Muscle layer of colon (tissue), 2 donors: ENCODE results near the gene PEX14.

Experiments used
- H3K27ac ChIP-seq: one replicate; pipeline ENCODE4 v1.7.0; 2013; ENCODE audit warnings: low read depth, mild to moderate bottlenecking, low read length, moderate library complexity
- H3K27me3 ChIP-seq, 2 donors: one replicate each; pipeline ENCODE4 v1.7.0; 2013; ENCODE audit warnings: low read length in 2 of 2, mild to moderate bottlenecking in 2 of 2; ENCODE audit not compliant: insufficient read depth in 2 of 2, control insufficient read depth in 1 of 2
- H3K36me3 ChIP-seq: one replicate; pipeline ENCODE4 v1.7.0; 2013; ENCODE audit warnings: mild to moderate bottlenecking, low read length; ENCODE audit not compliant: insufficient read depth
- H3K4me1 ChIP-seq: one replicate; pipeline ENCODE4 v1.7.0; 2013; ENCODE audit warnings: mild to moderate bottlenecking, low read length; ENCODE audit not compliant: insufficient read depth
- H3K4me3 ChIP-seq, 2 donors: one replicate each; pipeline ENCODE4 v1.7.0; 2013; ENCODE audit warnings: low read length in 2 of 2, low read depth in 1 of 2, mild to moderate bottlenecking in 1 of 2, moderate library complexity in 1 of 2
- H3K9ac ChIP-seq: one replicate; pipeline ENCODE4 v1.7.0; 2013; ENCODE audit warnings: low read length
- H3K9me3 ChIP-seq: one replicate; pipeline ENCODE4 v1.7.0; 2013; ENCODE audit warnings: mild to moderate bottlenecking, low read length
- donor health status: abdominal sarcoma.
- donor health status: Adenocarcinoma of cecum.

Gene PEX14

DNA sequence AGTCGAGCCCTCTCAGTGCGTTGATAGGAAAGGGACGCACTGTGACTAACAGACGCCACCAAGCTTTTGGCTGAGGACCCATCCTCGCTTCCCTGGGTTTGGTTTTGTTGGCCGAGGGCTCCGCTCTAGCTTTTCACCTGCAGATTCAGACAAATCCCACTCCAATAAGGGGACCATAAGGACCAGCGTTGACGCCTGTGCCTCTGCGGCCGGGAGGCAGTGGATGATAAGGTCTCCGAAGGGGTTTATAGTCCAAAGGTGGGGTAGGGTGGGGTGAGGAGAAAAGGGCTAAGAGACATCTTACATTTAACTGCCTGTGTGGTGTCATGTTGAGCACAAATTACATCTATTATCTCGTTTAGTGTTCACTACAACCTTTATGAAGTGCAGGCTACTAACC, 760 bp downstream of the PEX14 start:
- Histone ChIP-seq H3K9ac (peak overlapping the region; percentile 77), H3K9me3 (no peaks in the 10 kb centered on the region), H3K4me3 (peak overlapping the region; percentile 88 to 90), H3K27ac (peak overlapping the region; percentile 41), H3K36me3 (no peaks in the 10 kb centered on the region), H3K4me1 (peaks cover 21% of the 10 kb centered on the region), H3K27me3 (no peaks in the 10 kb centered on the region)

DNA sequence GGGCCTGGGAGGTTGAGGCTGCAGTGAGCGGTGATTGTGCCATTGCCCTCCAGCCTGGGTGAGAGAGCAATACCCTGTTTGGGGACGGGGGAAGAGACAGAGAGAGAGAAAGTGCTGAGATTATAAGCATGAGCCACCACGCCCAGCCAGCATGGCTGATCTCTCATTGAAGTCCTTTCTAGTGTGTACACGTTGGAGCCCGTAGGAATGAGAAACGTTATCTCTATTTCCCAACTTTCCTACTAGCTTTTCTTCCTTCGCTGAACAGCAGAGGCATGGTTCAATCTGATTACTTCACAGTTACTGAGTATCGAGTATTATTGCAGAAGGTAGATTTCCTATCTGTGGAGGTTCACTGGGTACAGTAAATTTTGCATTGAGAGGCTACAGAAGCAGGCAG, 4.5 kb downstream of the PEX14 start:
- H3K36me3 ChIP-seq: no peaks in the 10 kb centered on the region
- no peak overlapping the region for H3K9ac ChIP-seq
- H3K27ac ChIP-seq: no peak overlapping the region

DNA sequence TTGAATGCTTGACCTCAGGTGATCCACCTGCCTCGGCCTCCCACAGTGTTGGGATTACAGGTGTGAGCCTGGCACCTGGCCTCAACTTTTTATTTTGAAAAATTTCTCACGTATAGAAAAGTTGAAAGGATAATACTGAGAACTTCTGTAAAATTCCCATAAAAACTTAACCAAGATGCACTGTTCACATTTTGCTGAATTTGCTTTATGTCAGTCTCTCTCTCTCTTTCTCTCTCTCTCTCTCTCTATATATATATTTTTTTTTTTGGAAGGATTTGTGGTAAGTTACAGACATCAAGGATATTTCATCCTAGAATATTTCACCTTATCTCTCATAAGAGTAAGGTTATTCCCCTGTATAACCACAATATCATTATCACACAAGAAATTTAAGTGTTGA, 5.9 kb downstream of the PEX14 start:
- H3K4me1 ChIP-seq: peaks cover 11% of the 10 kb centered on the region
- H3K9me3 ChIP-seq: no peaks in the 10 kb centered on the region
- H3K4me3 ChIP-seq: no peak overlapping the region
- no peak overlapping the region for H3K27ac ChIP-seq
- no peak overlapping the region for H3K9ac ChIP-seq
- no peaks in the 10 kb centered on the region for H3K36me3 ChIP-seq
- no peaks in the 10 kb centered on the region for H3K27me3 ChIP-seq

More for the DNA sequence above, 4.5 kb downstream of the PEX14 start:
- Histone ChIP-seq H3K4me1 (peaks cover 11% of the 10 kb centered on the region), H3K4me3 (no peak overlapping the region), H3K9me3 (no peaks in the 10 kb centered on the region), H3K27me3 (no peaks in the 10 kb centered on the region)

DNA sequence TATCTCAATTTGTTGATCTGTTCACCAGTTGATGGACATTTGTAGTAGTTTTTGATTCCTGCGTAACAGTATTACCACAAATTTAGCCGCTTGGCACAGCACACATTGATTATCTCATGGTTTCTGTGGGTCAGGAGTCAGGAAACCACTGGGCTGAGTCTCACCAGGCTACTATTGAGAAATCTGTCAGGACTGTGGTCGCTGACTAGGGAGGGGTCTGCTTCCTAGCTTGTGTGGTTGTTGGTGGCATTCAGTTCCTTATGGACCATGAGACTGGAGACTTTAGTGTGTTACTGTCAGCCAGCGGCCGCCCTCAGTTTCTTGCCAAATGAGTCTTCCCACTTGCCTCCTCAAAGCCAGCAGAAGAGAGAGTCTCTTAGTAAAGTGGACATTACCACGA, 9.8 kb downstream of the PEX14 start:
- Histone ChIP-seq H3K27ac (no peak overlapping the region), H3K4me3 (no peak overlapping the region), H3K4me1 (no peaks in the 10 kb centered on the region), H3K27me3 (no peaks in the 10 kb centered on the region), H3K9ac (no peak overlapping the region), H3K36me3 (no peaks in the 10 kb centered on the region), H3K9me3 (no peaks in the 10 kb centered on the region)

DNA sequence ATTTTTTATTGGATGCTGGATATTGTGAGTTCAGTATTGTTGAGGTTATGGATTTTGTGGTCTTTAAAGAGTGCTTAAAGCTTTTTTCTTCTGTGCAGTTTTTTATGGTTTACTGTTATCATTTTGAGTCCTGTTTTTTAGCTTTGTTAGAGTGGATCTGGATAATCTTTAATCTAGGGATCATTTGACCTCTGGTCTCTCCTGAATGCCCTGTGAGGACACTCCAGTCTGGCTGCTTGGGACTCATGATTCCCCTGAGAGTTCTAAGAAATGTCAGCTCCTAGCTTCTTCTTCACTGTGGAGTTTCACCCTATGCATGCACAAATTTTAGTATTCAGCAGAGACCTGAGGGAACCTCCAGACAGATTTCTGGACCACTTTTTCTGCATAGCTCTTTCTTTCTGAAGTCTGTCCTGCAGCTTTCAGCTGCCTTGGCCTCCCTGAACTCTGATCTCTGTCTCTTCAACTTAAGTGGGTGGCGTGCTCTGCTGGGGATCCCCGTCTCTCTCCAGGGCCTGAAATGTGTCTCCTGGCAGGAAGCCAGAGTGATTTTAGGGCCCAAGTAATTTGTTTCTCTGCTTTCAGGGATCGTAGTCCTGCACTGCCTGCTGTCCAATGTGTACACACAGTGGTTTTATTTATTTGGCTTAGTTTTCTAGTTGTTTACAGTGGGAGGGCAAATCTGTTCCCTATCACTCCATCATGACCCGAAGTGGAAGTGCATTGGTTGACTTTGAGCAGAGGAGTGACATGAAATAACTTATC, 14.7 kb downstream of the PEX14 start:
- H3K4me1 ChIP-seq: peaks cover 2% of the 10 kb centered on the region
- no peaks in the 10 kb centered on the region for H3K9me3 ChIP-seq
- no peak overlapping the region for H3K4me3 ChIP-seq
- no peak overlapping the region for H3K9ac ChIP-seq
- no peaks in the 10 kb centered on the region for H3K27me3 ChIP-seq
- H3K36me3 ChIP-seq: no peaks in the 10 kb centered on the region
- no peak overlapping the region for H3K27ac ChIP-seq

DNA sequence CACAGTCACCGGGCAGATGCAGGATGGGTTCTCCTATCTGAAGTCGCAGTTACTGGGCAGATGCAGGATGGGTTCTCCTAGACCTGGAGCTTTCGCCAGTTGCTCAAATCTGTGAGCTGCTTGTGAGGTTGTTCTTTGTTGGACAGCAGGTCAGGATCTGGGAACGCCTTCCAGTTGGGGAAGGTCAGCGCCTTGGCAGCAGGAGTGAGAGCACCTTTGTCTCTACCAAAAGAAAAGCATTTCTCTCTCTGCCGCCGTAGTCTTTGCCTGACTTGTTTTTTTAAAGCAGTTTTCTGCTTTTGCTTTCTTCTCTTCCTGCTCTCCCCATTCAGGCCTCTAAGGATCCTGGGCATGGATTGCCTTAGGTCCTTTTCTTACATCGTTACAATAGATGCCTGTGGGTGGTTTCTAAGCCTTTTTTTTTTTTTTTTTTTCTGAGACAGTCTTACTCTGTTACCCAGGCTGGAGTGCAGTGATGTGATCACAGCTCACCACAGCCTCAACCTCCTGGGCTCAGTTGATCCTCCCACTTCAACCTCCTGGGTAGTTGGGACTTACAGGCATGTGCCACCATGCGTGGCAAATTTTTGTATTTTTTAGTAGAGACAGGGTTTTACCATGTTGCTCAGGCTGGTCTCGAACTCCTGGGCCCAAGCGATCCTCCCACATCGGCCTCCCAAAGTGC, 15.7 kb downstream of the PEX14 start:
- H3K9me3 ChIP-seq: no peaks in the 10 kb centered on the region

DNA sequence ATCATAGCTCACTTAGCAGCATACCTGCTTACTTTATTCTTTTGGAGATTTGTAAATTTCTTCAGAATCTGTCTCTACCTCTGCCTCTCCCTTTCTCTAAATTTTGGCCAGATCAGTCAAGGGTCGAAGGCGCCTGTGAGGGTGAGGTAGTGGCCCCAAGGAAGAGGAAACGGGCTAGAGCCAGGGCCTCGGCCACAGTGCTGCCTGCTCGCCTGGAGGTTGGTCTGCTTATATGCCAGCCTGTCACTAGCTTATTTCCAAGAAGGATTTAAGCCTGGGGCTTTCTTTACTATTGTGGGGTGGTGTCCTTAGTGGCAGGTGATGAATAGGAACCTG, 19.6 kb downstream of the PEX14 start:
- H3K9me3 ChIP-seq: no peaks in the 10 kb centered on the region
- H3K27ac ChIP-seq: no peak overlapping the region
- H3K9ac ChIP-seq: no peak overlapping the region
- peaks cover 6% of the 10 kb centered on the region for H3K36me3 ChIP-seq
- peaks cover 13% of the 10 kb centered on the region for H3K4me1 ChIP-seq
- no peak overlapping the region for H3K4me3 ChIP-seq
- H3K27me3 ChIP-seq: no peaks in the 10 kb centered on the region

More for the DNA sequence above, 15.7 kb downstream of the PEX14 start:
- H3K4me1 ChIP-seq: peaks cover 12% of the 10 kb centered on the region
- H3K27me3 ChIP-seq: no peaks in the 10 kb centered on the region
- no peak overlapping the region for H3K9ac ChIP-seq
- no peaks in the 10 kb centered on the region for H3K36me3 ChIP-seq
- no peak overlapping the region for H3K4me3 ChIP-seq
- no peak overlapping the region for H3K27ac ChIP-seq

DNA sequence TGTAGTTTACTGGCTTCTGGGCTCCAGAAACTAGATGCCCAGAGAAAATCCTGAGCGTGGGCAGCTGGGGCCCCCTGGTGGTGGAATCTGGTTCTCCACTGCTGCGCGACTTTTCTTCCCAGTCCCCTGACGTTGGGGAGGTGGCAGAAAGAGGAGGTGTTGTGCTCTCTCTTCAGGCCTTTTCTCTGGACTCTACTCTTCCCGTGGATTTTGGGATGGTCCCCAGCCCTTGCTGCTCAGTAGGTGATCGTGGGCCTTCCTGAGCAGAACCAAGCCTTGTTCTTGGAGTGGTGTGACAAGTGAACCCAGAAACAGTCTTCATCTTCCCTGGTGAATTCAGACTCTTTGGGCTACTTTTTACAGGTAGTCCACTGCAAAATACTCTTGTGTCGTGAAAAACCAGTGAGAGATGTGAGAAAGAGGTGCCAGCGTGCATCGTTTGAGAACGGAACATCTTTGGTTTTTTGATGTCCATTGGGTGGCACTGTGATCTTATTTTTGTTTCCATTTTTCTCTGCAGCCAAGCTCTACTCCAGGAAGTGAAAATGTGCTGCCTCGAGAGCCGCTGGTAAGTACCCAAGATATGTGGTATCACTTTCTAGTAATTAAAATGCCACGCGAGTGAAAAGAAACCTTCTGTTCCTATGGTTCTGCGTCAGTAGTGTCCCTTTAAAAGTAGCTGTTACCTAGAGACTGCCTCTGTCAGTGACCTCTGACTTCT, 20.2 kb downstream of the PEX14 start:
- Histone ChIP-seq H3K36me3 (peaks cover 6% of the 10 kb centered on the region), H3K9me3 (no peaks in the 10 kb centered on the region), H3K27ac (peak overlapping the region; percentile 30), H3K4me3 (peak overlapping the region in 1 of 2 donors; percentile 63), H3K27me3 (no peaks in the 10 kb centered on the region), H3K9ac (peak overlapping the region; percentile 3), H3K4me1 (peaks cover 13% of the 10 kb centered on the region)

DNA sequence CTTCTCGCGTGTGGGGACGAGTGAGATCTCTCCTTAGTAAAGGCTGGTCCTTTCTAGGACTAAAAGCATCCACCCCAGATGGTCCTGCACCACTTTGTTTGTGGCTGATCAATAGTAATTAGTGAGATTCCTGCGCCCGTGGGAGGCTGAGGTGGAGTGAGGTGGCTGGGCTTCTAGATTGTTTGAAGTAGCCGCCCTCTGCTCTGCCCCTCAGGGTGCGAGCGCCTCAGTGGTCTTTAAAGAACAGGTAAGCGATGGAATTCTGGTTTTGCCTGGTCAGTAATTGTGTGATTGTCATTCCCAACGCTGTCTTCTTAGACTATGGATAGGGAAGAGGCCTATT, 20.7 kb downstream of the PEX14 start:
- H3K36me3 ChIP-seq: peaks cover 6% of the 10 kb centered on the region
- peaks cover 13% of the 10 kb centered on the region for H3K4me1 ChIP-seq
- no peak overlapping the region for H3K27ac ChIP-seq
- H3K27me3 ChIP-seq: no peaks in the 10 kb centered on the region
- peak overlapping the region in 1 of 2 donors; percentile 63 for H3K4me3 ChIP-seq
- H3K9me3 ChIP-seq: no peaks in the 10 kb centered on the region
- peak overlapping the region; percentile 3 for H3K9ac ChIP-seq

DNA sequence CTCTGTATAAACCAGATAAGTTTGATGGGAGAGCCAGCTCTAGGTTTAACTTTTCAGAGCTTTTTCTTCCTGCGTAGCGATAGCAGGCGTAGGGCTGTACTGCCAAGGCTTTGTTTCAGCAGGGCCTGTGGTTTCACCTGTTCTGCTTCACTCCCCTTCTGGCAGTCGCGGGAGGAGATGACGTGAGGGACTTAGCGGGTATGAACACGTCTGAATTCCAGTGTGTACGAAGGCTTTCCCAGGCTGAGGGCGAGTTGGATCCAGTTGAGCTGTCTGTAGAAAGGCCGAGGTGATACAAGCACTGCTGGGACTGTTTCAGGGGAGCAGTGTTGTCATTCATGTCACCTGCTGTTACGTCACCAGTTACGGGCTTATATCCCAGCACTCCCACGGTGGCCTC, 21.2 kb downstream of the PEX14 start:
- Histone ChIP-seq H3K27me3 (no peaks in the 10 kb centered on the region), H3K36me3 (peaks cover 6% of the 10 kb centered on the region), H3K4me3 (no peak overlapping the region), H3K9ac (no peak overlapping the region), H3K27ac (no peak overlapping the region), H3K4me1 (peaks cover 13% of the 10 kb centered on the region), H3K9me3 (no peaks in the 10 kb centered on the region)

DNA sequence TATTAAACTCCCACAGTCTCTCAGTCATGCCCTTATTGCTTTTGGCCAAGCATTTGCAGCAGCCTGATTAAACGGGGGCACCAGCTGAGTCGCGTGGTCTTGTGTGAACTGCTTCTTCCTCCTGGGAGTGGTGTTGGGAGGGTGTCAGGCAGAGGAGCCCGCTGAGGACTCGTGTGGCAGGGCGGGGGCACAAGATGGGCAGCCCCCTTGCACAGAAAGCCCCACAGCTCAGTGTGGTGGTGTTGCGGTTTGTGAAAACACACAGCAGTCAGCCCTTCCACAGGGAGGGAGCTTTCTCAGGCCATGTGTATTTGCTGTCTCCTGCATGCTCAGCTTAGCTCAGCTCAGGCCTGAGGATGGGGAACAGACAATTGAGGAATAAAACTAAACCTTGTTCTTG, 22.4 kb downstream of the PEX14 start:
- no peak overlapping the region for H3K9ac ChIP-seq
- H3K4me1 ChIP-seq: peaks cover 13% of the 10 kb centered on the region
- no peak overlapping the region for H3K27ac ChIP-seq
- H3K4me3 ChIP-seq: no peak overlapping the region
- peaks cover 6% of the 10 kb centered on the region for H3K36me3 ChIP-seq
- H3K27me3 ChIP-seq: no peaks in the 10 kb centered on the region
- no peaks in the 10 kb centered on the region for H3K9me3 ChIP-seq
